GM18508 (cell line): ENCODE data around the gene KDF1.

Source experiments
- ATAC-seq: cut with Tn5 transposase; IDR thresholded peaks from one replicate; pipeline ENCODE4 v1.9.1; 2021; ENCODE audit warnings: moderate number of reproducible peaks; ENCODE audit not compliant: insufficient read depth, unreplicated experiment

Gene KDF1, protein sequence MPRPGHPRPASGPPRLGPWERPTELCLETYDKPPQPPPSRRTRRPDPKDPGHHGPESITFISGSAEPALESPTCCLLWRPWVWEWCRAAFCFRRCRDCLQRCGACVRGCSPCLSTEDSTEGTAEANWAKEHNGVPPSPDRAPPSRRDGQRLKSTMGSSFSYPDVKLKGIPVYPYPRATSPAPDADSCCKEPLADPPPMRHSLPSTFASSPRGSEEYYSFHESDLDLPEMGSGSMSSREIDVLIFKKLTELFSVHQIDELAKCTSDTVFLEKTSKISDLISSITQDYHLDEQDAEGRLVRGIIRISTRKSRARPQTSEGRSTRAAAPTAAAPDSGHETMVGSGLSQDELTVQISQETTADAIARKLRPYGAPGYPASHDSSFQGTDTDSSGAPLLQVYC

DNA sequence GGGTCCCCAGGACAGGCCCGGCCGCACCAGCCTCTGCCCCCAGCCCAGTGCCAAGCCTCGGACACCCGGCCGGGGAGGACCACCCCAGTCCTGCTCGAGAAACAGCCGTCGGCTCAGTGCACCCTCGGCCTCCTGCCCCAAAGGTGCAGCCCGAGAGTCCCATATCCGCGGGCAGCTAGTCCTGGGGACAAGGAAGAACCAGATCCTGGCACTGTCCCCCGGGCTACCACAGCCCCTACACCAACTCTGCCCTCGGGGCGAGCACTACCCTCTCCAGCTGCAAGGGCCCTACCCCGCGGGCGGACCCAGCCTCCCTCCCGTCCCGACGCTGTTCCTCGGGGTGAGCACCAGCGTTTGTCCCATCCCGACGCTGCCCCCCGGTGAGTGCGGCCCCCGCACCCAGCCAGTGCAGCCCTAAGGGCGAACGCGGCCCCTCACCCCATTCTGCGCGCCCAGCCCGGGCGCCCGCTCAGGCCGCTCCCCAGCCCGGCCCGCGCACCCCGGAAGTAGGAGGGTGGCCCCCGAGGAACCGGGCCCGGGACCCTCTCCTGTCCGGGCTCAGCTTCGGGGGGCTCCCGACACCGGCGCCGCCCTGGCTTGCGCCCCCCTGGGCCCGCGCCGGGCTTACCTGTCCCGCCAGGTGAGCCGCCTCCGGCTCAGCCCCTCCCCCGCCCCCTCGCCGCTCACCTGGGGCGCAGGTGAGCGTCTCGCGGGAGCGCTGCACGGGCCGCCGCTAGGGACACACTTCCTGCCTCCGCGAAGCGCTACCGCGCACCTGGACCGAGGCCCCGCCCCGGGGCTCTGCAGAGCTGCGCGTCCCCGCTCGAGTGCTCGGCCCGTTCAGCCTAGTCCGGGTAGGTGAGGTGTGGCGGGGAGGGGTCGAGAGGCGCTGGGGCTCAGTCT, at the start of gene KDF1:
Gene KDF1 (minus strand): TSS at position 747 of the 903 bp plus-strand sequence. CDS start 8,088 bp downstream, outside the sequence.
- no peak for ATAC-seq

DNA sequence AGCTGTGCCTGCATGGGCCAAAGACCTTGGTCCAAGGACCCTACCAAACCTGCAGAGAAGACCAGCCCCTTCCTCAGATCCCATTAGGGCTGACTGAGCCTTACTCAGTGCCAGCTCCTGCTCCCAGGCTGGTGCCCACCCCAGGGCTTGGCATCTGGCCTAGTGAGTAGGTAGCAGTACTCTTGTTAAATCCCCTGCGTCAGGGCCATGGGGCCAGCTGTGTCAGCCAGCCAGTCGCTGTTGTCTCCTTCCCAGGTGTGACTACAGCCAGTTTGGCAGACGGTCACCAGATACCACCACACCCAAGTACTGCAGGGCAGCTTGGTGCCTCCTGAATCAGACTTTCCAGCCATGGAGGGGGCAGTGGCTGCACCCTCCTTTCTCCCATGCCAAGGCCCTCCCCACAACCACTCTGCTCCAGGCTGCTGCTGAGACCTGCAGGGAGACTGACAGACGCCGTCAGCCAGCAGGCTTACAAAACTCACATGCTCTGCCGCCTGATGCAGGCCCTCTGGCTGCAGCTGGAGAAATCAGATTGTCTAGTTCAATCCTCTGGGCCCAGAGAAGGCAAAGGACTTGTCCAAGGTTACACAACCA, 49.4 kb upstream of the KDF1 start:
- ATAC-seq = no peak

DNA sequence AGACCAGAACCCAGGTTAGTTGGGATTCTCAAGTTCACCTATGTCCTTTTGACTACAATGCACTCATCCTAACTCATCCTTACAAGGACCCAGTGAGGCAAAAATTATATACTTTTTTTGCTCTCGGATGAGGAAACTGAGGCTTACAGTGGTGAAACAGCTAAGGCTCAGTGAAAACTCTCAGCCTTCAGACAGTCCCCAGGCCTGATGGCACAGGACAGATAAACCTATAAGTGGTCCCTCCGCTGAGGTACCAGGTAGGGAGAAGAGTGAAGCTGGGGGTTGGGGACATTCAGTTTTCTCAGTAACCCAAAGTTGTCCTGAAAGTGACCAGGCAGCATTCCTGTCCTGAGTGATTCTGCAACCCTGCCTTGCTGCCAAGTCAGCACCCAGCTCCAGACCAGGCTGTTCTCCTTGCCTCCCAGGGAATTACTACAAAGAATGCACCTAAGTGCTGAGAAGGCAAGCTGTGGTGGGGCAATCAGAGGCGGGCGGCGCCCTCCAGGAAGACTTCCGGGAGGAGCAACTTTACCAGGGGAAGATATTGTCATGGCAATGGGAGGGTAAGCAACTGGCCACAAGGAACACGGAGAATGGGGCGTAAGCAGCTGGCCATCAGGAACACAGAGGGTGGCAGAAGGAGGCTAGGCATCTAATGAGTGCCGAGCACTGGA, 47.8 kb upstream of the KDF1 start:
- no peak for ATAC-seq

DNA sequence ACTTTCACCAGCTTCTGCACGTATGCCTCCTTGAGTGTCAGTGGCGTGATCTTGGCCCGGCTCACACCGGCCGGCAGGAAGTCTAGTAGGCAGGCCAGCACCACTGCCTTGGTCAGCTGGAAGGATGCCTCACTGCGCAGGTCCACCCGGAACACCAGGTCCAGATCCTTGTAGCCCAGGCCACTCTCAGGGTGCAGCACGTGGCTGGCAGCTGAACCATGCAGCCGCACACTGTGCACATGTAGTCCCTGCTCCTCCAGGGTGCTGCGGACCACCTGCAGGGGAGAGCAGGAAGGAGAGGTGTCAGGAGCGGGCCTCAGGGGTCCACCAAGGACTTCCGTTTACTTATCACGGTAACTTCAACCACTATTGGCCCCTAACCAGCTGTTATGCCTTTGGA, 46.4 kb upstream of the KDF1 start:
- ATAC-seq = no peak

DNA sequence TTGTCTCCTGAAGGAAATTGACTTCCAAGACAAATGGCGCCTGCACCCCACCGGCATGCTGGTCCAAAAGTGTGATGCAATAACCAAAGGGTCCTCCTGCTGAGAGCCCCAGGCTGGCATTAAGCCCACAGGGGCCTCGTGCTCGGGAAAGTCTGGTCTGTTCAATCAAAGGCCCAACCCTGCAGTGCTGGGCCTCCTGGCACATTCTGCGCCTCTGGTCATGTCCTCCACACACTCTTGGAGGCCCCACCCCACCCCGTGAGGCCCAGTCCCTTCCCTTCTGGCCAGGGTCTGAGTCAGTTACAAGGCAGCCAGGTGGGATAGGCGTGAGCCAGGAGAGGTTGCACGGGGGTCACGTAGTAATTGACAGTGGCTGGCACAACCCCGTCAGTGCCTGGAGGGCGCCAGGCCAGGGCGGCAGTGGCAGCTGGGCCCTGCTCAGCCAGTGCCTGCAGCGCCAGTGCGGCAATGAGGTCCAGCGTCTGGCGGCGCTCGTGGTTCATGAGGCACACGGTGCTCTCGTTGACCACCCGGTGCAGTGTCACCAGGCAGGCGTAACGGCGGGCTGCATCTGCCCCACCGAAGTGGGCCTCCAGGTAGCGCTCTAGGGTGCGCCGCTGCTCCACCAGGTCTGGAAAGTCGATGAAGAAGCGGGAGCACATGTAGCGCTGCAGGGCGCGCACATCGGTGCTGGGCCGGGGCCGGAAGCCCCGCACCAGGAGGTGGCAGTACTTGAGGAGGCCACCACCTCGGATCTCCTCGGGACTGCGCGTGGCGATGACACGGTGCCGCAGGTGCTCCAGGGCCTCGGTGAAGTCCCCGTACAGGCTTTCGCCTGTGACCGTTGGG, 45.6 kb upstream of the KDF1 start:
- no peak for ATAC-seq

DNA sequence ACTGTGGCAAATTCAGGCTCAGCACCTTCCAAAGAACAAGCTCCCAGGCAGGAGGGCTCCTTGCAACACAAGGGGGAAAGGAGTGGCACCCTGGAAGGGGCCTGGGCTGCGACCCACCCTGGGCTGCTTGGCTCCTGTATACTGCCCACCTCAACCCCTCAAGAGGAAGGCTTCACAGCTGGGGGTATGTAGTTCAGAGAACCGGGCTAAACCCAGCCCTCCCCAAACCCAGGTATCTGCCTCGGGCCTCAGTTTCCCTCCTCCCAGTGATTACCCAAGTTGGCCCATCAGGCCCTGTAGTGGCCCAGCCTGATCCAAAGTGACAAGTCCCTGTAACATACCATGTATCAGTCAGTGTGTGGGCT, 44.9 kb upstream of the KDF1 start:
- ATAC-seq = no peak

DNA sequence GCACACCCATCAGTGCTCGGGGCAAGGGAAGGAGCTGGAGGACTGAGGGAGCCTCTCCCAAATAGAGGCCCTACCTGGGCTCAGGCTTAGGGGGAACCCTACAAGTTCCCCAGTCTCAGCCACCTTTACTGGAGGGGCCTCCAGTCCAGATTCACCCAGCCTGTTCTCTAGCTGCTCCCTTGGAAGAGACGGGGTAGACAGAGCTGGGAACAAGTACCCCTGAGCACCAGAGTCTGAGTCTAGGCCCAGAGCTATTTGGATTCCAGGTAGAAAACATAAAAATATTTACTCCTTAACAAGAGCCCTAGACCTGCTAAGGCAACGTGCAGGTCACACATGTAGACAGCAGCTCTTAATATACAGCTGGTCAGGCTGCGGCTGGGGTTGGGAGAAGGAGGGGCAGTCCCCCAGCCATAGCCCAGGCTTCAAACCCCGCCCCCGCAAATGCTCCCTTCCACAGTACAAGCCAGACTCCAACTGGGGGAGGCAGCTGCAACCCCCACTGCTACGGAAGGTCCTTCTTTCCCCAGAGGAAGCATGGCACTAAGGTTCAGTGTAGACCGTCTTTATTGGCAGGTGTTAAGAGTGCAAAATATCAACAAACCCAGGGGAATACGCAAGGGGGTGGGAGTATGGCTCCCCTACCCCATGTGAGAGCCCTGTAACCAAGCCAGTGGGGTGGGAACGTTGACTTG, 44.4 kb upstream of the KDF1 start:
- ATAC-seq = no peak

DNA sequence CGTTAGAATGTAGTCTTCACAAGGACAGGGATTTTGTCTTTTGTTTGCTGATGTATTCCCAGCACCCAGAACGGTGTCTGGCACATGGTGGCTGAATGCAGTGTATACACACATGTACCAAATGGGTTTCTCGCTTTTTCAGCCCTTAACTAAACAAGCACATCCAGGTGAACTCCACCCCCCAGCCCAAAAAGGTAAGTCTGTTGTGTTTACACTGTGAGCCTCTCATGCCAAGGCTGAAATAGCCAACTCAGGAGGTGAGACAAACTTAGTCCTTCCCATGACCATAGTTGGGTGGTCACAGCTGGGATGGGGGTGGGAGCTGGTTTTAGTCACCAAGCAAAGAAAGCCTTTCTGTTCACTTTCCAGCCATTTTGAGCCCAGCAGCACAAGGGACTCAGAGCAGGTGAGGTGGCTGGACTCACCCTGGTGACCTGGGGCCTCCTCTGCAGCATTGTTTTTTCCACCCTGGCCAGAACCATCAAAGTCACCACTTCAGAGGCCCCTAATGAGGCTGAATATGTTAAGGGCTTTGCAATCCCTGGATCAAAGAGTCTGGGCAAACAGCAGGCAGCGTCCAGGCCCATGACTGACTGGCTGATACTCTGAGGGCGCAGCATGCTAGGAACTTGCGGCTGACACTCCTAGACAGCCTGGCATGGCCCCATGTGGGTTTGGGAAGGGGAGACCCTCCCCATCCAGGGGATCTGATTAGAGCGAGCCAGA, 43.6 kb upstream of the KDF1 start:
- no peak for ATAC-seq

DNA sequence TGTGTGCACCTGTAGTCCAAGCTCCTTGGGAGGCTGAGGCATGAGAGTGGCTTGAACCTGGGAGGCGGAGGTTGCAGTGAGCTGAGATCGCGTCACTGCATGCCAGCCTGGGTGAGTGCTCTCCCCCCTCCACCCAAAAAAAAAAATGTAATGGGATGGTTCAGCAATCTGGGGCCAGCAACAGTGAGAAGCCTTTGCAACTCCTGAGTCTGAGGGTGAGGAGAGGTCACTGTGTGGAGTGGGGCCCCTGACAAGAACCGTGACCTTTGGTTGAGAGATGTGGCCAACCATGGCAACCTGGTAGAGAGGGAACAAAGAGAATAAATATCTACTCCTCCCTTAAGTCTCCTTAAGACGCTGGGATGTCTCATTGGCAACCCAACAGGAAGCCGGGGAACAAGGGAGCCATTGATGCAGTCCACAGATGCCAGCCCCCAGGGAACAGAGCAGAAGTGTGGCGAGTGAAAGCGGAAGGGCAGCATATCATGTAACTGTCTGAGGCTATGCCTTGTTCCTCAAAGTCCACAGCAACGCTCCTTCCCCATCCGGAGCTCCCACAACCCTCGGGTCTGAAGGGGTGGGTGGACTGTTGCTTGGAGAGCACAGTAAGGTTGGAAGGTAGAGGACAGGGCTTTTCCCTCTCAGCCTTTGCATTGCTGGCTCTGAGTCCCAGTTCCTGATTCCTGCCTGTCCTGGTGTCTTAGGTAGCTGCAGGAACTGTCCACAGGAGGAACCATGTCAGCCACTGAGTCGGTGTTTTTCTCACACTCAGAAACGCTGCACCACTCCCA, 41.5 kb upstream of the KDF1 start:
- no peak for ATAC-seq

DNA sequence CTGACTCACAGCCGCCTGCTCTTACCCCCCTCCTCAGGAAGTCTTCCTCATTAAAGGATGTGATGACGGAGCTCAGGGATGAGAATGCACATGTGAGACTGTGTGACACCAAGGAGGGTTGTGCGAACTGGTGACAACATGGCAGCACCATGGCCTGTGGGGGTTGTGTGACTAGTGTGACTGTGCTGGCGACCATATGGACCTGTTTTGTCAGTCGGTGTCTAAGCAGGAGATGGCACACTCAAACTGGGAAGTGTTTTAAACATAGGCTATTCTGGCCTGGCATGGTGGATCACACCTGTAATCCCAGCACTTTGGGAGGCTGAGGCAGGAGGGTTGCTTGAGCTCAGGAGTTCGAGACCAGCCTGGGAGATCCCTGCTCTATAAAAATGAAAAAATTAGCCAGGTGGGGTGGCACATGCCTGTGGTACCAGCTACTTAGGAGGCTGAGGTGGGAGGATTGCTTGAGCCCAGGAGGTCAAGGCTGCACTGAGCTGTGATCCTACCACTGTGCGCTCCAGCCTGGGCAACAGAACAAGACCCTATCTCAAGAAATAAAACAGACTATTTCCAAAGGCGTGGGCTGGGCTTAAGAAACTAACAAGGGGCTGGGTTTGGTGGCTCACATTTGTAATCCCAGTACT, 40.7 kb upstream of the KDF1 start:
- ATAC-seq = no peak

DNA sequence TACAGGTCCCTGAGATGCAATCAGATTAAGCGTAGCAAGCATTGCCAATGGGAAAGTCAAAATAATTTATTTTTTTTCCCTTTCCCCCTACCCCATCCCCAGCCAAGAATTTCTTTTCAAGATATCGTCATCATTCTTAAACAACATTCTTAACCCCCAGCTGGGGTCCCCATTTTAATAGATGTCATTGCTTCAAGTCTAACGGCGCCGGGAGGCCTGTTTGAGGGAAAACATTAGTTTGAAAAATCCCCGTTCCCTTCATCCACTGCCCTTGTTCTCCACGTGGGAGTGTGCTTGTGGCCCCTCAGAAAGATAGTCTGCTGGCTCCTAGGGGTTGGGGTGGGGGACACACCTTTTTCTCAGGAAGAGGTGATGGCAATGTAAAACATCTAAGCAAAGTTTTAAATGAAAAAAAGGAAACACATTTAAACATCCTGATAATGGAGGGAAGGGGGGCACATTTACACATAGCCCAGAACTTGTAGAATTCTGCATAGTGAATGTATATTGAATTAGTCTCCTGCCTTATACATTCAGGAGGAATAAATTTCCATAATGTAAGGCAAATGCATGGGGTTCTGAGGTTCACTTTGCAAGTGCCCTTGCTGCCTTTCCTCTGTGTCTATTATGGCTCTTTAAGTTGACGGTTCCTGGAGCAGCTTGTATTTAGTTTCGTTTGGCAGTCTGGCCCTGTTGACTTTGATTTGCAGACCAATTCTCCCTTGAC, 40.0 kb upstream of the KDF1 start:
- no peak for ATAC-seq

DNA sequence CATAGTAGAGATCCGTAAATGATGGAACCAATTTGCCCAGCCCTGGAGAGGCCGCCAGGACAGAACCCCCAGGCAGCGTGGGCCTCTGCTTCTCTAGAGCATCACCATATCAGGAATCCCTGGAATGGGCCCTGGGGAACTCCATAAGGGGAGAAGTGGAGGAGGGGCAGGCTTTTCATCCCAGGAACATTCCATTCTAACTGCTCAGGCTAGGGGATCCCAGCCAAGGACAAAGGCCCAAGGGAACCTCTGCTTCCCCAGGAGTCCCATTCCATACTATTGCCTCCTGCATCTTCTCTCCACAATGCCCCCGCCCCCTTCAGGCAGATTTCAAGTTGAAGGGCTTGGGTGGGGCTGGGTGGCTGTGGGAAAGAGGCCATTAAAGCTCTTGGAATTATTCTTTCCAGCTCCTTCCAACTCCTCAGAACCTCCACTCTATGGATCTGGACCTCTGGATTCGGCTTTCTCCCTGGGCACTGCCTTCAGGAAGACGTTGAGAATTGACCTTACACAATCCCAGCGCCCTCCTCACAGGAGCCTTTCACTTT, 39.2 kb upstream of the KDF1 start:
- ATAC-seq = no peak

DNA sequence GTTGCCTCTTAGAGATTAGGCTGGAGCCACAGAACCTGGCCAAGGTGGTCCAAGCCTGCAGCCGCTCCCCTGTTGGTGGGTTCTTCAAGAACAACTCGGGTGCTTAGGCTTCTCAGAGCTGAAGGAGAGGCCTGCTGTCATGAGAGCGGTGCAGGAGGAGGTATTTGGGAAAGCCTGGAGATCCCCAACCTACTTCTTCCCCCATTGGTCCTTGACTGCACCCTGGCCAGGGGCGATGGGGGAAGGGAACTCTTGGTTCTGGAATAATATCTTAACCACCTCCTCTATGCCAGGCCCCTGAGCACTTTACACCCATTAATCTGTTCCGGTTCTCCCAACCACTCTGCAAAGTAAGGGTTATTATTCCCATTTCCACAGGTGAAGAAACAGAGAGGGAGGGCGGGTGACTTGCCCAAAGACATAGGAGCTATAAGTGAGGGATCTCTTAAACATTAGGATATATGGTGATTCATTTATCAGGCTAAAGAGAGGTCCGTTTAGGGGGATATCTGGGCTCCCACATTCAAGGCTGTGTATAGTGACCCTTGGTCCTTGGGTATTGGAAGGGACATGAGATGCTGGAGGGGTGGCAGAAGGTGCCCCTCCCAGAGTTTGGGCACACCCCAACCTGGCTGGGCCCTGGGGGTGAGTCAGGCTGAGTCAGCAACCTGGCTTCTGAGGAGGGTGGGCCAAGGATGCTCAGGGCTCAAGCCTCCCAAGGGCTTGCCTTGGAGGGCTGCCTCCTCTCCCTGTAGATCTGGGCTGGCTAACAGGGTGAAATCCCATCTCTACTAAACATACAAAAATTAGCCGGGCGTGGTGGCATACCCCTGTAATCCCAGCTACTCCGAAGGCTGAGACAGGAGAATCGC, 38.4 kb upstream of the KDF1 start:
- ATAC-seq = no peak

DNA sequence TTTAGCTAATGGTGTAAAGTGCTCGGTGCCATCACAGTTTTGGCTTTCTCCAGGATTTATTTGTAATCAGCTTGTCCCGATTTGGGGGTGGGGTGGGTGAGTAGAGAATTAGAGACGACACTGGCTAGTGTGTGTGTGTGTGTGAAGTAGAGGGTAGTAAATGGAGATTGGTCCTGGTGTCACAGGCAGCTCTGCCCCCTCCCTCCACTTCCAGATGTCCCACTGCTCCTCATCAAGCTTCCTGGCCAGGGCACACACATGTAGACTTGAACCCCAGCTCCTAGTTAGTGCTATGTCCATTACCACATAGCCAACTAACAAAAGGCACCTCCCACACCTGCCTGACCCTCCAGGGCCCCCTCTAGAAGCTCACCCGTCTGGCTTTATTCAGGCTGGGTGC, 36.4 kb upstream of the KDF1 start:
- no peak for ATAC-seq

DNA sequence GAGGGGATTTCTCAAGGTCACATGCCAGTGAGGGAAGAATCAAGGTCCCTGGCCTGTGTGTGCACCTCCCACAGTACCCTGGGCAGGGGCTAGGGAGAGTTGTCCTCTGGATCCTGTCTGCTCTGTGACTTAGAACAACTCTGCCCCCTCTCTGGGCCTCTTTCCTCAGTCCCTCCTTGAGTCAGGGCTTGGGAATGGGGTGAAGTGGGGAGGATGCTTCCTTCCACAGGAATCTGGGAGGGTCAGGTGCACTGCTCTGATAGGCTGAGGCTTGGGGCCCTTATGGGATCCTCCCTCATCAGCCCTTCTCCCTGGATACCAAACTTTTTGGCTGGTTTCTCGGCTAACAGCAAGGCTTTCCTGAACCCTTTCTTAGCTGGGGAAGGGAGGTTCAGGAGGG, 35.8 kb upstream of the KDF1 start:
- no peak for ATAC-seq
